SK-N-MC (cell line): Measurements from ENCODE around the gene CRABP2.

Experiments used
- EZH2 ChIP-seq: fragments of 200-600 bp; sonication (generic); IDR thresholded peaks from one replicate; pipeline ENCODE4 v1.6.1; 2017; ENCODE audit warnings: antibody characterized with exemption
- FOXP2 ChIP-seq: optimal IDR thresholded peaks from 2 replicates; pipeline ENCODE3; 2011; ENCODE audit warnings: mild to moderate bottlenecking, moderate library complexity; ENCODE audit not compliant: insufficient read depth; ENCODE audit errors: extremely low read length, control extremely low read depth
- POLR2AphosphoS5 ChIP-seq: IDR thresholded peaks from 2 replicates; pipeline ENCODE4 v1.6.1; 2012; ENCODE audit warnings: mild to moderate bottlenecking, low read depth, low read length, borderline replicate concordance

GRCh38 chr1:156709757-156710489, 4.5 kb upstream of the CRABP2 start:
- TF ChIP-seq FOXP2 (no peak), POLR2AphosphoS5 (no peak), EZH2 (no peak)
